HepG2 (cell line): Measurements from ENCODE around the gene FGD4. TPM values are rescaled to one million over a fixed set of nuclear protein-coding genes. Genes with fewer than 3 reads are reported as not detected.

Source experiments
- ATAC-seq: fragments of 200-7000 bp; cut with Tn5 transposase; 3 replicates; pipeline ENCODE4 v1.9.1; 2020; ENCODE audit warnings: mild to moderate bottlenecking, moderate library complexity
- BruUV-seq: library from RNA; stranded (reverse); fragments of 400-500 nt; replicated peaks from 2 replicates; lab custom pipeline; 2021; lab: Mats Ljungman, UMichigan
- CTCF ChIA-PET: fragments of 300-600 bp; formaldehyde crosslinking; extraction: SDS; loops from one replicate; lab custom pipeline; 2021; ENCODE audit warnings: low total read pairs, inconsistent platforms, low intra/inter-chr PET ratio; lab: Yijun Ruan, JAX
- POLR2A ChIA-PET: fragments of 350-600 bp; sonication (Branson Sonifier 250); formaldehyde crosslinking; loops from one replicate; lab custom pipeline; 2020; ENCODE audit warnings: antibody characterized with exemption, inconsistent platforms; lab: Yijun Ruan, JAX
- DNase-seq: peaks from one replicate; pipeline ENCODE4 v3.0.0-alpha.2; 2015; ENCODE audit warnings: low spot score
- FAIRE-seq: peaks from 3 replicates; lab custom pipeline; 2011; peaks lifted over from hg19 to GRCh38; lab: Jason Lieb, UNC
- H2AFZ ChIP-seq: one replicate; pipeline ENCODE4 v1.6.1; 2011; ENCODE audit warnings: low read length, inconsistent platforms
- H3K27ac ChIP-seq: fragments of 300-600 bp; 3 replicates; pipeline ENCODE4 v1.8.0; 2011; ENCODE audit warnings: mixed run types, mild to moderate bottlenecking, mixed read lengths, low read length, inconsistent platforms; ENCODE audit not compliant: insufficient read depth; ENCODE audit errors: extremely low read length
- H3K27me3 ChIP-seq, 2 experiments: fragments of 200-600 bp in 1 of 2; 2 replicates in 1 of 2; 3 replicates in 1 of 2; pipeline versions ENCODE4 v1.6.0 to v1.8.0; 2011; ENCODE audit warnings: low read length in 2 of 2, mild to moderate bottlenecking in 2 of 2, moderate library complexity in 2 of 2, inconsistent platforms in 1 of 2; ENCODE audit not compliant: insufficient read depth in 2 of 2, control insufficient read depth in 1 of 2
- H3K36me3 ChIP-seq, 2 experiments: fragments of 200-600 bp in 1 of 2; replicated peaks in 1 of 2; 2 replicates in 1 of 2; 3 replicates in 1 of 2; pipeline versions ENCODE4 v1.5.1 to v1.8.0; 2011; ENCODE audit warnings: low read length in 2 of 2, inconsistent platforms in 1 of 2; ENCODE audit not compliant: insufficient read depth in 2 of 2, control insufficient read depth in 1 of 2
- H3K4me1 ChIP-seq: 2 replicates; pipeline ENCODE4 v1.5.1; 2012; ENCODE audit warnings: low read length, inconsistent platforms; ENCODE audit not compliant: insufficient read depth
- H3K4me2 ChIP-seq: 2 replicates; pipeline ENCODE4 v1.6.0; 2011; ENCODE audit warnings: low read depth, low read length, inconsistent platforms
- H3K4me3 ChIP-seq, 3 experiments: fragments of 200-600 bp in 1 of 3; sonication (generic), shearing (Covaris generic) in 1 of 3; replicated peaks in 1 of 3; 2 replicates each; pipeline ENCODE4 v1.5.1; 2011 to 2016; ENCODE audit warnings: low read length in 3 of 3, inconsistent platforms in 2 of 3, low read depth in 2 of 3, mild to moderate bottlenecking in 2 of 3, control low read depth in 1 of 3, mixed read lengths in 1 of 3; ENCODE audit not compliant: insufficient read depth in 1 of 3
- H3K79me2 ChIP-seq: one replicate; pipeline ENCODE4 v1.6.1; 2011; ENCODE audit warnings: low read length, inconsistent platforms; ENCODE audit not compliant: insufficient read depth
- H3K9ac ChIP-seq: 2 replicates; pipeline ENCODE4 v1.6.0; 2011; ENCODE audit warnings: mild to moderate bottlenecking, low read depth, low read length, inconsistent platforms; ENCODE audit not compliant: insufficient read depth
- H3K9me3 ChIP-seq: 2 replicates; pipeline ENCODE4 v1.5.1; 2012; ENCODE audit warnings: mild to moderate bottlenecking, low read length
- H4K20me1 ChIP-seq: 2 replicates; pipeline ENCODE4 v1.6.0; 2011; ENCODE audit warnings: inconsistent platforms, mild to moderate bottlenecking, low read length, moderate library complexity; ENCODE audit not compliant: insufficient read depth
- ASH2L ChIP-seq: fragments of 300-600, 200-600 bp; sonication (generic); IDR thresholded peaks from 2 replicates; pipeline ENCODE4 v1.7.0; 2017; ENCODE audit warnings: low read depth, mild to moderate bottlenecking, moderate library complexity, mixed read lengths, low read length; ENCODE audit not compliant: insufficient read length
- BCL3 ChIP-seq: sonication (generic); formaldehyde crosslinking; IDR thresholded peaks from 2 replicates; pipeline ENCODE4 v1.5.1; 2020; ENCODE audit warnings: mild to moderate bottlenecking, missing genetic modification reagents, moderate library complexity
- CEBPZ ChIP-seq: IDR thresholded peaks from 2 replicates; pipeline ENCODE4 v1.6.1; 2012; ENCODE audit warnings: low read length, improper control_type of control experiment
- HIC2 ChIP-seq: sonication (generic); formaldehyde crosslinking; IDR thresholded peaks from 2 replicates; pipeline ENCODE4 v1.9.0; 2022; ENCODE audit warnings: low read depth, missing genetic modification reagents
- SP1 ChIP-seq, 2 experiments: fragments of 450-650 bp in 1 of 2; sonication (generic) in 1 of 2; formaldehyde crosslinking in 1 of 2; IDR thresholded peaks; 2 replicates each; pipeline versions ENCODE4 v1.4.0 to v1.6.1; 2016 to 2020; ENCODE audit warnings: missing genetic modification reagents in 1 of 2
- TRIM22 ChIP-seq: fragments of 450-650 bp; IDR thresholded peaks from 2 replicates; pipeline ENCODE4 v1.6.1; 2017
- ZBTB10 ChIP-seq: sonication (generic); formaldehyde crosslinking; IDR thresholded peaks from 2 replicates; pipeline ENCODE4 v1.4.0; 2020; ENCODE audit warnings: missing genetic modification reagents, borderline replicate concordance
- ZFP36L1 ChIP-seq: sonication (generic); formaldehyde crosslinking; IDR thresholded peaks from 2 replicates; pipeline ENCODE4 v1.8.0; 2022; ENCODE audit warnings: mild to moderate bottlenecking, missing genetic modification reagents, moderate library complexity
- ZNF10 ChIP-seq: sonication (generic); formaldehyde crosslinking; IDR thresholded peaks from 2 replicates; pipeline ENCODE4 v1.4.0; 2020; ENCODE audit warnings: mild to moderate bottlenecking, low read depth, missing genetic modification reagents, borderline replicate concordance
- ZNF224 ChIP-seq: sonication (generic); formaldehyde crosslinking; IDR thresholded peaks from 2 replicates; pipeline ENCODE4 v1.5.0; 2020; ENCODE audit warnings: mild to moderate bottlenecking, missing genetic modification reagents
- WGBS: methylation state at CpG from one replicate; pipeline ENCODE4 v1.1.6; 2017; ENCODE audit warnings: low lambda C conversion rate; 5-methylcytosine and 5-hydroxymethylcytosine counted together
- in situ Hi-C: cut with HindIII; loops from 2 replicates; pipeline ENCODE4 v1.10.0; 2017; ENCODE audit warnings: low pct_unique_long_range_greater_than_20kb; ENCODE audit not compliant: extremely low pct_ligation_motif_present
- intact Hi-C: fragments of 100-400 bp; cut with micrococcal nuclease; formaldehyde crosslinking; loops from one replicate; pipeline ENCODE4 v1.10.0; 2022; ENCODE audit not compliant: unreplicated experiment
- polyA plus RNA-seq, 8 experiments: library from polyadenylated mRNA; depleted of rRNA in 3 of 8; stranded (reverse) in 7 of 8; unstranded in 1 of 8; fragments of >200 nt; fragmentation: Illumina TruSeq in 4 of 8; extraction: Trizol in 4 of 8; gene quantifications; 2 replicates each; pipeline versions ENCODE4 v1.2.1 to v1.2.3, GENCODE V29; 2011 to 2016; ENCODE audit warnings: low read depth in 4 of 8, missing spikeins in 1 of 8, mixed read lengths in 1 of 8; ENCODE audit not compliant: insufficient read depth in 1 of 8
- total RNA-seq, 5 experiments: library from RNA; depleted of rRNA; stranded (reverse); fragments of >200 nt; fragmentation: Illumina TruSeq; extraction: Trizol; gene quantifications; 2 replicates each; pipeline ENCODE4 v1.2.3, GENCODE V29; 2016; ENCODE audit warnings: low read depth in 1 of 5

FGD4 gene
- total and polyA plus RNA-seq, 2 of the 13 experiments (the other 11 are each of a cell fraction or from before 2014, with no cell fraction given), result 4.6 to 6.6 TPM

- TF ChIP-seq ZBTB10 (CRISPR knock-in tag) (no peak), SP1 (IDR thresholded peaks at IDR 0.05) (no peak), SP1 (CRISPR knock-in tag; IDR thresholded peaks at IDR 0.05) (no peak)
Measured at GRCh38 chr12:32418903-32419519, 19.7 kb downstream of the FGD4 start (continued).

GRCh38 chr12:32419520-32419960 lies 20.2 kb downstream of the FGD4 start:
- FAIRE-seq, result no peak
- 50% methylated on average over 2 of the region's 2 CpGs for WGBS
- TF ChIP-seq ZFP36L1 (CRISPR knock-in tag) (no peak), ZNF10 (CRISPR knock-in tag) (no peak), BCL3 (CRISPR knock-in tag) (no peak), CEBPZ (no peak), ASH2L (no peak), ZNF224 (CRISPR knock-in tag) (no peak), HIC2 (CRISPR knock-in tag) (no peak), TRIM22 (no peak)

More at GRCh38 chr12:32419520-32419960, 20.2 kb downstream of the FGD4 start:
- CTCF ChIA-PET, result no interaction called here
- DNase-seq, result no peak
- no TSS peak for BruUV-seq
- no peaks in the 10 kb centered on the region for H3K4me1 ChIP-seq
- H4K20me1 ChIP-seq, result no peaks in the 10 kb centered on the region
- no peaks in the 10 kb centered on the region for H3K36me3 ChIP-seq
- H3K27me3 ChIP-seq, result no peaks in the 10 kb centered on the region
- no peaks in the 10 kb centered on the region for H3K79me2 ChIP-seq
- H3K4me2 ChIP-seq, result no peak overlapping the region
- intact Hi-C loops, result loop anchor here (2.0 kb wide), 1 partner anchor 19 kb away; no protein-coding TSS in a partner anchor
- H3K9me3 ChIP-seq, result no peaks in the 10 kb centered on the region
- no peak overlapping the region for H3K27ac ChIP-seq
- H2AFZ ChIP-seq, result no peak overlapping the region
- POLR2A ChIA-PET, result no interaction called here
- peak; percentile 38; the same call in 2 of the 3 replicates for ATAC-seq
- H3K4me3 ChIP-seq, result no peak overlapping the region
- no peak overlapping the region for H3K9ac ChIP-seq
- in situ Hi-C loops, result no loop called here
